B cell (primary cell): ENCODE data around the gene HOXB6. TPM values are rescaled to one million over a fixed set of nuclear protein-coding genes. Genes with fewer than 3 reads are reported as not detected.
A peak's percentile ranks its signal among the peaks of the same experiment; 100 is the strongest.

Source experiments
- ATAC-seq: fragments of 200-7000 bp; cut with Tn5 transposase; one replicate; pipeline ENCODE4 v1.10.0; 2021; ENCODE audit warnings: low read depth, mild to moderate bottlenecking, moderate number of reproducible peaks, moderate library complexity
- CTCF ChIA-PET: fragments of 350-600 bp; sonication (Branson Sonifier 250); formaldehyde crosslinking; loops from one replicate; lab custom pipeline; 2021; ENCODE audit warnings: antibody characterized with exemption, inconsistent platforms; lab: Charles Lee
- POLR2A ChIA-PET: fragments of 350-600 bp; sonication (Branson Sonifier 250); formaldehyde crosslinking; loops from one replicate; lab custom pipeline; 2021; ENCODE audit warnings: antibody characterized with exemption; lab: Charles Lee
- DNase-seq: peaks from one replicate; pipeline ENCODE4 v3.0.0; 2013
- H2AFZ ChIP-seq: 2 replicates; pipeline ENCODE4 v1.6.1; 2012; ENCODE audit warnings: mild to moderate bottlenecking, low read depth, low read length; ENCODE audit not compliant: insufficient read depth, poor library complexity, severe bottlenecking
- H3K27ac ChIP-seq, 2 donors: 1 replicate in 1 of 2; 2 replicates in 1 of 2; pipeline ENCODE4 v1.5.1; 2012 to 2013; ENCODE audit warnings: low read length in 2 of 2, mild to moderate bottlenecking in 2 of 2, moderate library complexity in 1 of 2
- H3K27me3 ChIP-seq, 4 experiments: fragments of 200-600 bp in 1 of 4; sonication (generic) in 1 of 4; replicated peaks in 1 of 4; 1 replicate in 2 of 4; 2 replicates in 2 of 4; pipeline versions ENCODE4 v1.6.1 to v1.7.0; 2013 to 2016; ENCODE audit warnings: low read length in 3 of 4, mild to moderate bottlenecking in 2 of 4, mixed read lengths in 1 of 4, moderate library complexity in 1 of 4; ENCODE audit not compliant: insufficient read depth in 4 of 4, control insufficient read depth in 3 of 4; ENCODE audit errors: control extremely low read depth in 1 of 4
- H3K36me3 ChIP-seq, 2 experiments: replicated peaks in 1 of 2; 1 replicate in 1 of 2; 2 replicates in 1 of 2; pipeline versions ENCODE4 v1.6.1 to v1.7.1; 2013; ENCODE audit warnings: low read length in 1 of 2; ENCODE audit not compliant: insufficient read depth in 2 of 2, control insufficient read depth in 1 of 2; ENCODE audit errors: control extremely low read depth in 1 of 2, extremely low read depth in 1 of 2
- H3K4me1 ChIP-seq, 2 donors: fragments of 200-600 bp in 1 of 2; sonication (generic) in 1 of 2; 1 replicate in 1 of 2; 2 replicates in 1 of 2; pipeline versions ENCODE4 v1.5.1 to v1.6.1; 2013 to 2017; ENCODE audit warnings: low read length in 2 of 2; ENCODE audit not compliant: control insufficient read depth in 2 of 2, insufficient read depth in 2 of 2
- H3K4me2 ChIP-seq: replicated peaks from 2 replicates; pipeline ENCODE3; 2012; ENCODE audit warnings: mild to moderate bottlenecking, low read depth, low read length; ENCODE audit not compliant: poor library complexity, severe bottlenecking
- H3K4me3 ChIP-seq, 5 experiments: fragments of 200-600 bp in 1 of 5; sonication (generic) in 1 of 5; 1 replicate in 3 of 5; 2 replicates in 2 of 5; pipeline versions ENCODE4 v1.5.1 to v1.7.0; 2011 to 2016; ENCODE audit warnings: low read length in 4 of 5, mild to moderate bottlenecking in 4 of 5, low read depth in 2 of 5, control low read depth in 1 of 5, moderate library complexity in 1 of 5; ENCODE audit not compliant: insufficient read depth in 1 of 5; ENCODE audit errors: control extremely low read depth in 1 of 5, extremely low read depth in 1 of 5
- H3K79me2 ChIP-seq: fragments of 200-600 bp; sonication (generic); one replicate; pipeline ENCODE4 v1.6.0; 2016; ENCODE audit warnings: low read length; ENCODE audit not compliant: control insufficient read depth, insufficient read depth
- H3K9ac ChIP-seq: fragments of 200-600 bp; sonication (generic); 2 replicates; pipeline ENCODE4 v1.6.1; 2017; ENCODE audit warnings: mild to moderate bottlenecking, low read length, moderate library complexity
- H3K9me3 ChIP-seq, 3 donors: one replicate each; pipeline versions ENCODE4 v1.6.1 to v1.7.1; 2013; ENCODE audit warnings: low read length in 2 of 3; ENCODE audit not compliant: control insufficient read depth in 2 of 3, insufficient read depth in 1 of 3; ENCODE audit errors: control extremely low read depth in 1 of 3
- H4K20me1 ChIP-seq: 2 replicates; pipeline ENCODE4 v1.6.0; 2012; ENCODE audit warnings: mild to moderate bottlenecking, low read length; ENCODE audit not compliant: insufficient read depth, control insufficient read depth, poor library complexity, severe bottlenecking
- H3K27ac Mint-ChIP-seq: one replicate; pipeline ENCODE4 v1.8.0; 2021; ENCODE audit warnings: mixed read lengths
- H3K27me3 Mint-ChIP-seq: one replicate; pipeline ENCODE4 v1.8.0; 2021; ENCODE audit warnings: mixed read lengths
- H3K4me1 Mint-ChIP-seq: one replicate; pipeline ENCODE4 v1.8.0; 2021; ENCODE audit warnings: mixed read lengths
- H3K4me3 Mint-ChIP-seq: one replicate; pipeline ENCODE4 v1.8.0; 2021; ENCODE audit warnings: mixed read lengths
- H3K9me3 Mint-ChIP-seq: one replicate; pipeline ENCODE4 v1.8.0; 2022; ENCODE audit warnings: mixed read lengths; ENCODE audit not compliant: insufficient read depth
- EZH2 ChIP-seq: IDR thresholded peaks from 2 replicates; pipeline ENCODE4 v1.6.1; 2012; ENCODE audit warnings: borderline replicate concordance, low read depth, mild to moderate bottlenecking, moderate library complexity, low read length; ENCODE audit not compliant: insufficient read depth, poor library complexity, severe bottlenecking
- WGBS: methylation state at CpG from one replicate; pipeline ENCODE4 v1.1.5; 2013; ENCODE audit warnings: missing lambda C conversion rate; ENCODE audit not compliant: insufficient coverage; 5-methylcytosine and 5-hydroxymethylcytosine counted together
- intact Hi-C: fragments of 100-400 bp; cut with micrococcal nuclease; formaldehyde crosslinking; loops from one replicate; pipeline ENCODE4 v1.10.0; 2022
- polyA plus RNA-seq: library from polyadenylated mRNA; depleted of rRNA; stranded (reverse); fragments of >200 nt; gene quantifications from 2 replicates; pipeline ENCODE4 v1.2.3, GENCODE V29; 2012
- total RNA-seq, 2 donors: library from RNA; stranded (reverse); fragments of 120-200 nt in 1 of 2; gene quantifications; 1 replicate in 1 of 2; 2 replicates in 1 of 2; pipeline versions ENCODE4 v1.2.3 to v1.2.4, GENCODE V29; 2013 to 2022
- TF ChIP-seq, protein P1 (sequence below): fragments of 200-600 bp; IDR thresholded peaks from one replicate; pipeline ENCODE4 v1.8.0; 2022; ENCODE audit warnings: antibody characterized with exemption, mild to moderate bottlenecking

The HOXB6 gene
- total and polyA plus RNA-seq, 2 donors (not counting 1 experiment from before 2014, with no cell fraction given) = 0.10 TPM; not detected in 1

DNA sequence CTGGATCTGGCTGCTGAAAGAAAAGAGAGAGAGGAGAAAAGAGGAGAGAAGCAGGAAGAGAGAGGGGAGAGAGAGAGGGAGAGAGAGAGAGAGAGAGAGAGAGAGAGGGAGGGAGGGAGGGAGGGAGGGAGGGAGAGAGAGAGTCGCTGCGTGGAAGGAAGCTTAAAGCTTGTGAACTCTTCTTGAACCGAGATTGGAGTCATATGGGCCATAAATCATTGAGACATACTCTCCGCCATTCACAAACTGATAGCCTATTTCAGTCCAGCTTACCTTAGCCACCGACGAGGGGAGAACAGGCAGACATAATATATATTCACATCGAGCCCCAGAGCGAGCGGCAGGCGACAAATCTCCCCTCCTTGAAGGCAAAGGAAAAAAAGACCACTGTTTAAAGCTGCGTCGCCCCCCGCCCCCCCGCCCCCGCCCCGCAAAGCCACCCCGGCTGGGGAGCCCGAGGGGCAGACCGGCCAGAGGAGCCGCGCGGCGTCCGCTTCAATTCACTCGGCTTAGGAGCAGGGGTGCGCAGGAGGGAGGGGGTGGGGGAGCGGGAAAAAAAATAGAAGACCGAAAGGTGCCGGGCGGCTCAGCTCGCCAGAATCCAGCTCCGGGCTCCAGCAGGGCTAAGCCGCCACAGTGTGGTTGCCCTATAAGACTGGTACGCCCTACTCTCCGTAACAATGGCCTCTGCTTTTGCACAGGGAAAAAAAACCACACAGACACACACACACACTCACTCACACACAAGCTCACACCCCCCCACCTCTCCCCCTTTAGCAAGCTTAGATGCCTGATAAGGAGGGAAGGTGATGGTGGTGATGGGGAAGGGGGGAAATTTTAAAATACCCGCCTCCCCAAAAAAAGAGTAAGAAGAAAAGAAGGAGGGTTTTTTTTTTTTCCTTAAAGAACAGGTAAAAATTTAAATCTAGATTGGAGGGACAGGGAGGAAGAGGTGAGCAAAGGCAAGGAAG, 49.2 kb downstream of the HOXB6 start:
- peaks cover 0 to 4% of the 10 kb centered on the region in 2 donors for H3K4me1 ChIP-seq
- CTCF ChIA-PET = no interaction called here
- no peaks in the 10 kb centered on the region for H3K9me3 Mint-ChIP-seq
- peaks cover 0 to 31% (median 10%) of the 10 kb centered on the region in 4 experiments for H3K27me3 ChIP-seq
- ATAC-seq (peak; percentile 14), DNase-seq (no peak)
- H2AFZ ChIP-seq = no peak overlapping the region
- peak overlapping the region; percentile 85 for H3K4me3 Mint-ChIP-seq
- peaks cover 0 to 7% (median 0%) of the 10 kb centered on the region in 3 donors for H3K9me3 ChIP-seq
- peaks cover 37% of the 10 kb centered on the region for H3K27me3 Mint-ChIP-seq
- H4K20me1 ChIP-seq = no peaks in the 10 kb centered on the region
- H3K27ac ChIP-seq = no peak overlapping the region
- H3K9ac ChIP-seq = no peak overlapping the region
- no peaks in the 10 kb centered on the region for H3K36me3 ChIP-seq
- POLR2A ChIA-PET = no interaction called here
- peak overlapping the region in 1 of 5 experiments; percentile 12 for H3K4me3 ChIP-seq
- H3K4me1 Mint-ChIP-seq = peaks cover 4% of the 10 kb centered on the region
- intact Hi-C loops = no loop called here
- H3K27ac Mint-ChIP-seq = no peak overlapping the region
- peak overlapping the region; percentile 59 for H3K4me2 ChIP-seq
- TF ChIP-seq EZH2 = no peak
- TF ChIP-seq, protein P1, sequence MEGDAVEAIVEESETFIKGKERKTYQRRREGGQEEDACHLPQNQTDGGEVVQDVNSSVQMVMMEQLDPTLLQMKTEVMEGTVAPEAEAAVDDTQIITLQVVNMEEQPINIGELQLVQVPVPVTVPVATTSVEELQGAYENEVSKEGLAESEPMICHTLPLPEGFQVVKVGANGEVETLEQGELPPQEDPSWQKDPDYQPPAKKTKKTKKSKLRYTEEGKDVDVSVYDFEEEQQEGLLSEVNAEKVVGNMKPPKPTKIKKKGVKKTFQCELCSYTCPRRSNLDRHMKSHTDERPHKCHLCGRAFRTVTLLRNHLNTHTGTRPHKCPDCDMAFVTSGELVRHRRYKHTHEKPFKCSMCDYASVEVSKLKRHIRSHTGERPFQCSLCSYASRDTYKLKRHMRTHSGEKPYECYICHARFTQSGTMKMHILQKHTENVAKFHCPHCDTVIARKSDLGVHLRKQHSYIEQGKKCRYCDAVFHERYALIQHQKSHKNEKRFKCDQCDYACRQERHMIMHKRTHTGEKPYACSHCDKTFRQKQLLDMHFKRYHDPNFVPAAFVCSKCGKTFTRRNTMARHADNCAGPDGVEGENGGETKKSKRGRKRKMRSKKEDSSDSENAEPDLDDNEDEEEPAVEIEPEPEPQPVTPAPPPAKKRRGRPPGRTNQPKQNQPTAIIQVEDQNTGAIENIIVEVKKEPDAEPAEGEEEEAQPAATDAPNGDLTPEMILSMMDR = no peak
- whole genome bisulfite sequencing = 9% methylated on average over 24 of the region's 36 CpGs
- no peaks in the 10 kb centered on the region for H3K79me2 ChIP-seq
